SK-N-SH (cell line): Measurements from ENCODE around the gene EPGN.

Experiments used
- CTCF ChIP-seq: fragments of 200-600 bp; sonication (generic); IDR thresholded peaks from 2 replicates; pipeline ENCODE4 v1.6.1; 2017; ENCODE audit warnings: antibody characterized with exemption, mild to moderate bottlenecking, moderate library complexity
- FOXM1 ChIP-seq: IDR thresholded peaks from 2 replicates; pipeline ENCODE4 v1.4.0; 2012; ENCODE audit warnings: low read depth, mild to moderate bottlenecking
- GATA2 ChIP-seq: sonication (generic); formaldehyde crosslinking; IDR thresholded peaks from 2 replicates; pipeline ENCODE4 v1.5.0; 2020; ENCODE audit warnings: mild to moderate bottlenecking, missing genetic modification reagents
- RAD21 ChIP-seq: IDR thresholded peaks from 2 replicates; pipeline ENCODE4 v1.6.1; 2012; ENCODE audit warnings: mild to moderate bottlenecking, low read length
- REST ChIP-seq: IDR thresholded peaks from 2 replicates; pipeline ENCODE4 v1.6.1; 2012; ENCODE audit warnings: mild to moderate bottlenecking, low read depth, low read length, moderate library complexity
- RFX5 ChIP-seq: IDR thresholded peaks from 2 replicates; pipeline ENCODE4 v1.6.1; 2012; ENCODE audit warnings: mild to moderate bottlenecking, improper control_type of control experiment, low read length
- SMC3 ChIP-seq: IDR thresholded peaks from 2 replicates; pipeline ENCODE4 v1.6.1; 2012; ENCODE audit warnings: low read depth, low read length, improper control_type of control experiment
- TAF1 ChIP-seq: IDR thresholded peaks from 2 replicates; pipeline ENCODE4 v1.6.1; 2012; ENCODE audit warnings: low read depth, mild to moderate bottlenecking, low read length, moderate library complexity, borderline replicate concordance
- USF1 ChIP-seq: IDR thresholded peaks from 2 replicates; pipeline ENCODE4 v1.4.0; 2012; ENCODE audit warnings: low read depth, borderline replicate concordance

- TF ChIP-seq RFX5 (no peak), TAF1 (no peak), CTCF (no peak), SMC3 (no peak), RAD21 (no peak), FOXM1 (no peak), USF1 (no peak), GATA2 (no peak), REST (no peak)
Observed at GRCh38 chr4:74331944-74332343, 23.7 kb downstream of the EPGN start.
